Peyer's patch (tissue), 4 donors: ENCODE data around the gene CCDC188. TPM values are rescaled to one million over a fixed set of nuclear protein-coding genes. Genes with fewer than 3 reads are reported as not detected.

Experiments used
- DNase-seq, 3 donors: peaks; one replicate each; pipeline ENCODE4 v3.0.0-alpha.2; 2017 to 2019
- H3K27ac ChIP-seq, 4 donors: fragments of 200-600 bp; sonication (generic); one replicate each; pipeline ENCODE4 v1.5.1; 2016 to 2019
- H3K27me3 ChIP-seq, 2 donors: fragments of 200-600 bp; sonication (generic); one replicate each; pipeline ENCODE4 v1.5.1; 2019
- H3K36me3 ChIP-seq, 3 donors: fragments of 200-600 bp; sonication (generic); one replicate each; pipeline ENCODE4 v1.5.1; 2016 to 2019
- H3K4me1 ChIP-seq, 4 donors: fragments of 200-600 bp; sonication (generic); one replicate each; pipeline ENCODE4 v1.5.1; 2016 to 2019
- H3K4me3 ChIP-seq, 4 donors: fragments of 200-600 bp; sonication (generic); 1 replicate in 3 of 4; 2 replicates in 1 of 4; pipeline ENCODE4 v1.5.1; 2016 to 2019; ENCODE audit warnings: mild to moderate bottlenecking in 1 of 4
- H3K9me3 ChIP-seq, 4 donors: fragments of 200-600 bp; sonication (generic); one replicate each; pipeline ENCODE4 v1.5.1; 2016 to 2019; ENCODE audit warnings: mild to moderate bottlenecking in 1 of 4
- POLR2A ChIP-seq, 2 donors: fragments of 450-650 bp; IDR thresholded peaks; one replicate each; pipeline ENCODE4 v1.5.1; 2017; ENCODE audit warnings: antibody characterized with exemption in 2 of 2, mild to moderate bottlenecking in 2 of 2, moderate library complexity in 2 of 2
- total RNA-seq, 4 donors: library from RNA; depleted of rRNA; stranded (reverse); fragments of >200 nt; gene quantifications; one replicate each; pipeline ENCODE4 v1.1.0, GENCODE V29; 2016
- TF ChIP-seq, protein P1 (sequence below), 6 experiments: fragments of 450-650 bp in 4 of 6; fragments of 200-600 bp in 2 of 6; sonication (generic) in 1 of 6; IDR thresholded peaks; one replicate each; pipeline ENCODE4 v1.5.1; 2017 to 2019; ENCODE audit warnings: antibody characterized with exemption in 6 of 6, mild to moderate bottlenecking in 3 of 6, moderate library complexity in 1 of 6

CCDC188 gene
- total RNA-seq, 4 donors from 2014 or later: 6.6 TPM; not detected in 3

DNA sequence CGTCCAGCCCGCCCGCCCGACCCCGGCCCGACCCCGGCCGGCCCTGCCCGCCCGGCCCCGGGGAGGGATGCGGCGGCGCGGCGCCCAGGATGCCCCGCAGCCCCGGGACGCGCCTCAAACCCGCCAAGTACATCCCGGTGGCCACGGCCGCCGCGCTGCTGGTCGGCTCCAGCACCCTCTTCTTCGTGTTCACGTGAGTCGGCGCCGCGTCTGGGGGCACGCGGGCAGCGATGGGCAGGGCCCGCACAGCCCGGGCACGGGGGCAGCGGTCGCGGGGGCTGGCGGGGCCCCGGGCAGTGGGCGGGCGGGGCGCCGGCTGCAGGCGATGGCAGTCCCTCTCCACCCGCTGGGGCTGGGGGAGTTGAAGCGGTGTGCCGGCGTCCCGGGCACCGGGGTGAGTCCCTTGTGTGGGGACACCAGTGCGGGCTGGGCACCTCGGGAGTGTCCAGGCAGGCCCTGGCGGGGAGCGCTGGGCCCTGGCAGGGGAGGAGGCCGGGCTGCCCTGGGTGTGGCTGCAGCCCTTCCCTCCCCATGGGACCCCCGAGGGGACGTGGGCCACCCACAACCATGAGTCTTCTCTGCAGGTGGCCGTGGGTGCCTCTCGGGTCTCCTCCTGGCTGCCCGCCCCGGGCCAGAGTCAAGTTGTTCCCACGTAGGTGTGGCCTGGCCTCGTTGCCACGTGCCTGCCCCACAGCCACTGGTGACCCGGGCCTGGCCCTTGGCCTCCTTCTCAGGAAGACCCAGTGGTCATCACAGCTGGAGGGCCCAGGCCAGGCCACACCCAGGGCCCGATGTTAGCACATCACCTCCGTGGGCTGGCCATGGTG, 18.8 kb downstream of the CCDC188 start:
- DNase-seq: peak; percentile 24 to 65 (median 60)
- no peaks in the 10 kb centered on the region for H3K9me3 ChIP-seq
- peak overlapping the region in 3 of 4 donors; percentile 70 to 93 (median 74) for H3K27ac ChIP-seq
- H3K36me3 ChIP-seq: peaks cover 0 to 6% (median 0%) of the 10 kb centered on the region in 3 donors
- no peaks in the 10 kb centered on the region for H3K27me3 ChIP-seq
- H3K4me3 ChIP-seq: peak overlapping the region; percentile 92 to 100 (median 95)
- TF ChIP-seq, protein P1, sequence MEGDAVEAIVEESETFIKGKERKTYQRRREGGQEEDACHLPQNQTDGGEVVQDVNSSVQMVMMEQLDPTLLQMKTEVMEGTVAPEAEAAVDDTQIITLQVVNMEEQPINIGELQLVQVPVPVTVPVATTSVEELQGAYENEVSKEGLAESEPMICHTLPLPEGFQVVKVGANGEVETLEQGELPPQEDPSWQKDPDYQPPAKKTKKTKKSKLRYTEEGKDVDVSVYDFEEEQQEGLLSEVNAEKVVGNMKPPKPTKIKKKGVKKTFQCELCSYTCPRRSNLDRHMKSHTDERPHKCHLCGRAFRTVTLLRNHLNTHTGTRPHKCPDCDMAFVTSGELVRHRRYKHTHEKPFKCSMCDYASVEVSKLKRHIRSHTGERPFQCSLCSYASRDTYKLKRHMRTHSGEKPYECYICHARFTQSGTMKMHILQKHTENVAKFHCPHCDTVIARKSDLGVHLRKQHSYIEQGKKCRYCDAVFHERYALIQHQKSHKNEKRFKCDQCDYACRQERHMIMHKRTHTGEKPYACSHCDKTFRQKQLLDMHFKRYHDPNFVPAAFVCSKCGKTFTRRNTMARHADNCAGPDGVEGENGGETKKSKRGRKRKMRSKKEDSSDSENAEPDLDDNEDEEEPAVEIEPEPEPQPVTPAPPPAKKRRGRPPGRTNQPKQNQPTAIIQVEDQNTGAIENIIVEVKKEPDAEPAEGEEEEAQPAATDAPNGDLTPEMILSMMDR (IDR thresholded peaks at IDR 0.05): no peak
- TF ChIP-seq POLR2A (IDR thresholded peaks at IDR 0.05): no peak
- peaks cover 0 to 39% (median 24%) of the 10 kb centered on the region in 4 donors for H3K4me1 ChIP-seq

DNA sequence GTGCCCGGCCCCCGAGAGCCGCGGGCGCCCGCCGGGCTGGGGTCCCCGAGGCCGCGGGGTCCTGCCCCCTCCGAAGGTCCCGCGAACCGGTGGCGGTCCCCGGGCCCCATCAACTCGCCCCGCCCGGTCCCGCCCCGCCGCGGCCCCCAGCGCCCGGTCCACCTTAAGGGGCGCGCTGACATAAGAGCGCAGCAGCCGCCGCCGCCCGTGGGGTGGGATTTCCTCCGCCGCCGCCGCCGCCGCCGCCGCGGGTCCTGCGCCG, 19.3 kb downstream of the CCDC188 start, which contains the start of gene ZDHHC8:
ZDHHC8 (plus strand) TSS at position 208 of the 262 bp plus-strand sequence. CDS start 144 bp downstream, outside the sequence.
- peak within 1 kb of the TSS; percentile 89 to 97 (median 93) for H3K27ac ChIP-seq
- no peaks in the 10 kb centered on the region for H3K27me3 ChIP-seq
- TF ChIP-seq POLR2A (IDR thresholded peaks at IDR 0.05): no peak
- TF ChIP-seq, protein P1 (IDR thresholded peaks at IDR 0.05): no peak
- peaks cover 0 to 38% (median 22%) of the 10 kb centered on the region in 4 donors for H3K4me1 ChIP-seq
- H3K4me3 ChIP-seq: peak within 1 kb of the TSS; percentile 92 to 100 (median 95)
- H3K36me3 ChIP-seq: peaks cover 0 to 10% (median 0%) of the 10 kb centered on the region in 3 donors
- peak; percentile 51 to 69 (median 66) for DNase-seq
- no peaks in the 10 kb centered on the region for H3K9me3 ChIP-seq

DNA sequence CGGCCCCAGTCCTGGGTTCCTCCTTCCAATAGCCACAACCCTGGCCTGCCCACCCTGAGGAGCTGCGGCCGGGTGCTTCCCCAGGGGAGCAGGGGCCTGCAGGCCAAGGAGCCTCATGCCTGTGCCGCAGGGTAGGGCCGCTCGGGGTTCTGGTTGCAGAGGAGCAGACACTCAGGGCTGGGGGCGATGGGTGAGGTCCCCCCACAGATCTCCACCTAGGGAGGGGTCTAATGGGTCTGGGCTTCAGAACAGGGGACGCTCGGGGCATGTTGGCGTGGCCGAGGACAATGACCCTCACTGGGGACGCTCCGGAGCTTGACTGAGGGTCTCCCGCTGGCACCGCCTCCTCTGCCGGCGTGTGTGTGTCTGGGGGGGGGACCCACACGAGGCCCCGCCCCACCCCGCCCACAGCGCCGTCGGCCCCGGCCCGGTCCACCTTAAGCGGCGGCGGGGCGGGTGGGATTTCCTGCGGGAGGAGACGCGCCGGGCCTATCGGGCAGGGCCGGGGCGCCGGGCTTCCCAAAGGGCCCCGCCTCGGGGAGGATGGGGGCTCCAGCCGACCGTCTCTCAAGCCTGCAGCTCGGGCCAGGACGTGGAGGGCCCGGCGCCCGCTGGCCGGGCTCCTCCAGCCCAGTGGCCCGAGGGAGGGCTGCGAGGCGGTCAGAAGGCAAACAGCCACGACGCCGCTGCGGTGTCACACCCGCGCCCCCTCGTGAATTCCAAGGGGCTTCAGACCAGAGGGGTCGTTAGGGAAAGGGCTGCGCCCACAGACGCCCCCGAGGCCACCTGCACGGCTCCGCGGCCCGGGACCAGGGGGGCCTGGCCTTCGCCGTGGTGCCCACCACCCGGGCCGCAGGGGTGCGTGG, 19.9 kb downstream of the CCDC188 start:
- Histone ChIP-seq H3K4me1 (peaks cover 0 to 38% (median 20%) of the 10 kb centered on the region in 4 donors), H3K36me3 (peaks cover 0 to 15% (median 0%) of the 10 kb centered on the region in 3 donors), H3K27ac (peak overlapping the region; percentile 89 to 97 (median 93)), H3K4me3 (peak overlapping the region; percentile 92 to 100 (median 95)), H3K27me3 (no peaks in the 10 kb centered on the region), H3K9me3 (no peaks in the 10 kb centered on the region)
- DNase-seq: peak; percentile 87 to 94 (median 89)
- no peak for TF ChIP-seq POLR2A (IDR thresholded peaks at IDR 0.05)
- TF ChIP-seq, protein P1 (IDR thresholded peaks at IDR 0.05): no peak

DNA sequence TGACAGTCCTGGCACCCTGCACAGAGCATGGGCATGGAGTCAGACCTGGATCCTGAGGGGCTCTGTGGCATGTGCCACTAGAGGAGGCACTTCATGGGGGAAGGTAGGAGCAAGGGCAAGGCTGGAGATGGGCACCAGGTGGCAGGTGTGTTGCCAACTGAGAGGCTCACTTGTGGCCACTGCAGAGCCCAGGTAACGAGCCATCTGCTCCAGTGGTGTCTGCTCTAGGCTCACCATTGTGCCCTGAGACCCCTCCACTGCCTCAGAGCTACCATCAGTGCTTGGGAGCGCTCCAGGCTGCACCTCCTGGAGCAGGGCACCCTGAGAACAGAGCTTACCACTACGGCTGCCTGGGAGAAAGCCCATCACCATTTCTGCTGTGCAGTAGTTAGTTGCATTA, 20.5 kb downstream of the CCDC188 start:
- H3K27ac ChIP-seq: peak overlapping the region in 2 of 4 donors; percentile 89 to 93
- H3K4me1 ChIP-seq: peaks cover 0 to 34% (median 20%) of the 10 kb centered on the region in 4 donors
- H3K27me3 ChIP-seq: no peaks in the 10 kb centered on the region
- TF ChIP-seq POLR2A (IDR thresholded peaks at IDR 0.05): no peak
- TF ChIP-seq, protein P1 (IDR thresholded peaks at IDR 0.05): peak in 1 of 6 experiments; percentile 6
- H3K9me3 ChIP-seq: no peaks in the 10 kb centered on the region
- H3K36me3 ChIP-seq: peaks cover 0 to 21% (median 0%) of the 10 kb centered on the region in 3 donors
- H3K4me3 ChIP-seq: no peak overlapping the region
- no peak for DNase-seq

DNA sequence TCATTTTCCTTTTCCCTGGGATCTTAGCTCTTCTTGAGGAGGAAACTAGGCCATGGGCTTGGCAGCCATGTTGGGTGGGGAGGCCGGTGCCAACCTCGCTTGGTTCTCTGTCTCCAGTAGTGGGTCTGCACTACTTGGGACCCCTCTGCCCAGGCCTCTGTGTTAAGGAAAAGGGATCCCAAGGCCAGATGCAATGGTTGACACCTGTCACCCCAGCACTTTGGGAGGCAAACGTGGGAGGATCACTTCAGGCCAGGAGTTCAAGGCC, 21.2 kb downstream of the CCDC188 start:
- no peak overlapping the region for H3K27ac ChIP-seq
- H3K4me3 ChIP-seq: no peak overlapping the region
- no peak for DNase-seq
- H3K4me1 ChIP-seq: peaks cover 0 to 34% (median 19%) of the 10 kb centered on the region in 4 donors
- no peaks in the 10 kb centered on the region for H3K9me3 ChIP-seq
- peaks cover 0 to 24% (median 0%) of the 10 kb centered on the region in 3 donors for H3K36me3 ChIP-seq
- no peak for TF ChIP-seq POLR2A (IDR thresholded peaks at IDR 0.05)
- TF ChIP-seq, protein P1 (IDR thresholded peaks at IDR 0.05): no peak
- no peaks in the 10 kb centered on the region for H3K27me3 ChIP-seq
